ENCODE data around the gene KANSL1.

DNA sequence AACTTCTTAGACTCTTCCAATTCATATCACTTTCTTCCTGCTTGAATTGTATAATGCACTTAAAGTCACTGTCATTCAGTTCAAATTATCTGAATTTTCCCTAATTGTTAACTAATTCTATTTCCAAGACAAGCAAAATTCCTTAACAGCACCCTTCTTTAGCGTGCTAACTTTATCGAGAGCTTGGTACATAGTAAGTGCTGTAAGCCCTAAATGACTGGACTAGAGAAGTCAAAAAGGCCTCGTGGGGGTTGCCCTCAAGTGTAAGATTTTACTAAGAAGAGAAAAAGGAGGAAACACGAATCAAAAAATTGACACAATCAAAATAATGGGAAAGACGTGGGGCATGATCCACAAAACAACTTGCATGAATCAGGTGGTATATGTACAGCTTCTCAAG is 11.3 kb downstream of the KANSL1 start:
- TF ChIP-seq, protein P1, sequence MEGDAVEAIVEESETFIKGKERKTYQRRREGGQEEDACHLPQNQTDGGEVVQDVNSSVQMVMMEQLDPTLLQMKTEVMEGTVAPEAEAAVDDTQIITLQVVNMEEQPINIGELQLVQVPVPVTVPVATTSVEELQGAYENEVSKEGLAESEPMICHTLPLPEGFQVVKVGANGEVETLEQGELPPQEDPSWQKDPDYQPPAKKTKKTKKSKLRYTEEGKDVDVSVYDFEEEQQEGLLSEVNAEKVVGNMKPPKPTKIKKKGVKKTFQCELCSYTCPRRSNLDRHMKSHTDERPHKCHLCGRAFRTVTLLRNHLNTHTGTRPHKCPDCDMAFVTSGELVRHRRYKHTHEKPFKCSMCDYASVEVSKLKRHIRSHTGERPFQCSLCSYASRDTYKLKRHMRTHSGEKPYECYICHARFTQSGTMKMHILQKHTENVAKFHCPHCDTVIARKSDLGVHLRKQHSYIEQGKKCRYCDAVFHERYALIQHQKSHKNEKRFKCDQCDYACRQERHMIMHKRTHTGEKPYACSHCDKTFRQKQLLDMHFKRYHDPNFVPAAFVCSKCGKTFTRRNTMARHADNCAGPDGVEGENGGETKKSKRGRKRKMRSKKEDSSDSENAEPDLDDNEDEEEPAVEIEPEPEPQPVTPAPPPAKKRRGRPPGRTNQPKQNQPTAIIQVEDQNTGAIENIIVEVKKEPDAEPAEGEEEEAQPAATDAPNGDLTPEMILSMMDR (conservative IDR thresholded peaks at IDR 0.05 in 1 of 2, IDR thresholded peaks at IDR 0.05 in 1 of 2; ENCODE audit: low read depth in 1 of 2, low read length in 2 of 2), result no peak
- TF ChIP-seq EZH2 (IDR thresholded peaks at IDR 0.05; ENCODE audit: low read length, missing control alignments), result no peak

All from fibroblast of lung (primary cell).